HepG2 (cell line): ENCODE results near the gene HTR7. TPM values are rescaled to one million over a fixed set of nuclear protein-coding genes. Genes with fewer than 3 reads are reported as not detected.

ENCODE experiments used
- ATAC-seq: fragments of 200-7000 bp; cut with Tn5 transposase; 3 replicates; pipeline ENCODE4 v1.9.1; 2020; ENCODE audit warnings: mild to moderate bottlenecking, moderate library complexity
- BruUV-seq: library from RNA; stranded (reverse); fragments of 400-500 nt; replicated peaks from 2 replicates; lab custom pipeline; 2021; lab: Mats Ljungman, UMichigan
- CTCF ChIA-PET: fragments of 300-600 bp; formaldehyde crosslinking; extraction: SDS; loops from one replicate; lab custom pipeline; 2021; ENCODE audit warnings: low total read pairs, inconsistent platforms, low intra/inter-chr PET ratio; lab: Yijun Ruan, JAX
- POLR2A ChIA-PET: fragments of 350-600 bp; sonication (Branson Sonifier 250); formaldehyde crosslinking; loops from one replicate; lab custom pipeline; 2020; ENCODE audit warnings: antibody characterized with exemption, inconsistent platforms; lab: Yijun Ruan, JAX
- DNase-seq: peaks from one replicate; pipeline ENCODE4 v3.0.0-alpha.2; 2015; ENCODE audit warnings: low spot score
- FAIRE-seq: peaks from 3 replicates; lab custom pipeline; 2011; peaks lifted over from hg19 to GRCh38; lab: Jason Lieb, UNC
- H2AFZ ChIP-seq: one replicate; pipeline ENCODE4 v1.6.1; 2011; ENCODE audit warnings: low read length, inconsistent platforms
- H3K27ac ChIP-seq: fragments of 300-600 bp; 3 replicates; pipeline ENCODE4 v1.8.0; 2011; ENCODE audit warnings: mixed run types, mild to moderate bottlenecking, mixed read lengths, low read length, inconsistent platforms; ENCODE audit not compliant: insufficient read depth; ENCODE audit errors: extremely low read length
- H3K27me3 ChIP-seq, 2 experiments: fragments of 200-600 bp in 1 of 2; 2 replicates in 1 of 2; 3 replicates in 1 of 2; pipeline versions ENCODE4 v1.6.0 to v1.8.0; 2011; ENCODE audit warnings: low read length in 2 of 2, mild to moderate bottlenecking in 2 of 2, moderate library complexity in 2 of 2, inconsistent platforms in 1 of 2; ENCODE audit not compliant: insufficient read depth in 2 of 2, control insufficient read depth in 1 of 2
- H3K36me3 ChIP-seq, 2 experiments: fragments of 200-600 bp in 1 of 2; replicated peaks in 1 of 2; 2 replicates in 1 of 2; 3 replicates in 1 of 2; pipeline versions ENCODE4 v1.5.1 to v1.8.0; 2011; ENCODE audit warnings: low read length in 2 of 2, inconsistent platforms in 1 of 2; ENCODE audit not compliant: insufficient read depth in 2 of 2, control insufficient read depth in 1 of 2
- H3K4me1 ChIP-seq: 2 replicates; pipeline ENCODE4 v1.5.1; 2012; ENCODE audit warnings: low read length, inconsistent platforms; ENCODE audit not compliant: insufficient read depth
- H3K4me2 ChIP-seq: 2 replicates; pipeline ENCODE4 v1.6.0; 2011; ENCODE audit warnings: low read depth, low read length, inconsistent platforms
- H3K4me3 ChIP-seq, 3 experiments: fragments of 200-600 bp in 1 of 3; sonication (generic), shearing (Covaris generic) in 1 of 3; replicated peaks in 1 of 3; 2 replicates each; pipeline ENCODE4 v1.5.1; 2011 to 2016; ENCODE audit warnings: low read length in 3 of 3, inconsistent platforms in 2 of 3, low read depth in 2 of 3, mild to moderate bottlenecking in 2 of 3, control low read depth in 1 of 3, mixed read lengths in 1 of 3; ENCODE audit not compliant: insufficient read depth in 1 of 3
- H3K79me2 ChIP-seq: one replicate; pipeline ENCODE4 v1.6.1; 2011; ENCODE audit warnings: low read length, inconsistent platforms; ENCODE audit not compliant: insufficient read depth
- H3K9ac ChIP-seq: 2 replicates; pipeline ENCODE4 v1.6.0; 2011; ENCODE audit warnings: mild to moderate bottlenecking, low read depth, low read length, inconsistent platforms; ENCODE audit not compliant: insufficient read depth
- H3K9me3 ChIP-seq: 2 replicates; pipeline ENCODE4 v1.5.1; 2012; ENCODE audit warnings: mild to moderate bottlenecking, low read length
- H4K20me1 ChIP-seq: 2 replicates; pipeline ENCODE4 v1.6.0; 2011; ENCODE audit warnings: inconsistent platforms, mild to moderate bottlenecking, low read length, moderate library complexity; ENCODE audit not compliant: insufficient read depth
- ATF4 ChIP-seq, 2 experiments: fragments of 450-650 bp in 1 of 2; sonication (generic) in 1 of 2; formaldehyde crosslinking; IDR thresholded peaks; 2 replicates each; pipeline versions ENCODE4 v1.5.0 to v1.8.0; 2020 to 2022; ENCODE audit warnings: mild to moderate bottlenecking in 1 of 2, missing genetic modification reagents in 1 of 2
- CSRNP2 ChIP-seq: sonication (generic); formaldehyde crosslinking; conservative IDR thresholded peaks from 2 replicates; pipeline ENCODE4 v1.8.0; 2022; ENCODE audit warnings: low read depth, missing genetic modification reagents
- EHMT2 ChIP-seq: fragments of 200-600 bp; sonication (generic); IDR thresholded peaks from 2 replicates; pipeline ENCODE4 v1.7.0; 2017; ENCODE audit warnings: antibody characterized with exemption, low read depth, low read length, borderline replicate concordance
- ETS1 ChIP-seq: sonication (generic); formaldehyde crosslinking; IDR thresholded peaks from 2 replicates; pipeline ENCODE4 v1.4.0; 2020; ENCODE audit warnings: missing genetic modification reagents
- GMEB1 ChIP-seq: sonication (generic); formaldehyde crosslinking; IDR thresholded peaks from 2 replicates; pipeline ENCODE4 v1.5.1; 2020; ENCODE audit warnings: missing genetic modification reagents, mild to moderate bottlenecking, borderline replicate concordance
- GTF2F1 ChIP-seq: fragments of 150-350 bp; IDR thresholded peaks from 2 replicates; pipeline ENCODE4 v1.6.1; 2014; ENCODE audit warnings: low read length
- PREB ChIP-seq: sonication (generic); formaldehyde crosslinking; IDR thresholded peaks from 2 replicates; pipeline ENCODE4 v1.4.0; 2020; ENCODE audit warnings: missing genetic modification reagents
- SYNCRIP ChIP-seq: fragments of 200-400 bp; formaldehyde crosslinking; IDR thresholded peaks from 2 replicates; pipeline ENCODE4 v1.6.1; 2018; ENCODE audit warnings: mild to moderate bottlenecking, low read depth, low read length; ENCODE audit not compliant: insufficient read depth
- TOE1 ChIP-seq: sonication (generic); formaldehyde crosslinking; IDR thresholded peaks from 2 replicates; pipeline ENCODE4 v1.4.0; 2020; ENCODE audit warnings: mild to moderate bottlenecking, missing genetic modification reagents
- TOPORS ChIP-seq: sonication (generic); formaldehyde crosslinking; IDR thresholded peaks from 2 replicates; pipeline ENCODE4 v1.8.0; 2023; ENCODE audit warnings: mild to moderate bottlenecking, missing genetic modification reagents
- ZBTB3 ChIP-seq: sonication (generic); formaldehyde crosslinking; IDR thresholded peaks from 2 replicates; pipeline ENCODE4 v1.4.0; 2020; ENCODE audit warnings: low read depth, mild to moderate bottlenecking, moderate library complexity, missing genetic modification reagents, borderline replicate concordance
- ZBTB49 ChIP-seq: sonication (generic); formaldehyde crosslinking; IDR thresholded peaks from 2 replicates; pipeline ENCODE4 v1.4.0; 2020; ENCODE audit warnings: missing genetic modification reagents, borderline replicate concordance
- ZNF124 ChIP-seq: sonication (generic); formaldehyde crosslinking; IDR thresholded peaks from 2 replicates; pipeline ENCODE4 v1.4.0; 2020; ENCODE audit warnings: missing genetic modification reagents
- ZNF160 ChIP-seq: sonication (generic); formaldehyde crosslinking; IDR thresholded peaks from 2 replicates; pipeline ENCODE4 v1.8.0; 2022; ENCODE audit warnings: mild to moderate bottlenecking, inconsistent platforms, missing genetic modification reagents
- ZNF251 ChIP-seq: sonication (generic); formaldehyde crosslinking; IDR thresholded peaks from 2 replicates; pipeline ENCODE4 v1.9.0; 2021; ENCODE audit warnings: mild to moderate bottlenecking, missing genetic modification reagents
- ZNF260 ChIP-seq: sonication (generic); formaldehyde crosslinking; IDR thresholded peaks from 2 replicates; pipeline ENCODE4 v1.4.0; 2020; ENCODE audit warnings: missing genetic modification reagents, low read depth, mild to moderate bottlenecking, borderline replicate concordance
- WGBS: methylation state at CpG from one replicate; pipeline ENCODE4 v1.1.6; 2017; ENCODE audit warnings: low lambda C conversion rate; 5-methylcytosine and 5-hydroxymethylcytosine counted together
- in situ Hi-C: cut with HindIII; loops from 2 replicates; pipeline ENCODE4 v1.10.0; 2017; ENCODE audit warnings: low pct_unique_long_range_greater_than_20kb; ENCODE audit not compliant: extremely low pct_ligation_motif_present
- intact Hi-C: fragments of 100-400 bp; cut with micrococcal nuclease; formaldehyde crosslinking; loops from one replicate; pipeline ENCODE4 v1.10.0; 2022; ENCODE audit not compliant: unreplicated experiment
- polyA plus RNA-seq, 8 experiments: library from polyadenylated mRNA; depleted of rRNA in 3 of 8; stranded (reverse) in 7 of 8; unstranded in 1 of 8; fragments of >200 nt; fragmentation: Illumina TruSeq in 4 of 8; extraction: Trizol in 4 of 8; gene quantifications; 2 replicates each; pipeline versions ENCODE4 v1.2.1 to v1.2.3, GENCODE V29; 2011 to 2016; ENCODE audit warnings: low read depth in 4 of 8, missing spikeins in 1 of 8, mixed read lengths in 1 of 8; ENCODE audit not compliant: insufficient read depth in 1 of 8
- total RNA-seq, 5 experiments: library from RNA; depleted of rRNA; stranded (reverse); fragments of >200 nt; fragmentation: Illumina TruSeq; extraction: Trizol; gene quantifications; 2 replicates each; pipeline ENCODE4 v1.2.3, GENCODE V29; 2016; ENCODE audit warnings: low read depth in 1 of 5

HTR7 gene
- total and polyA plus RNA-seq, 2 of the 13 experiments (the other 11 are each of a cell fraction or from before 2014, with no cell fraction given), result 0.04 TPM; not detected in 1

- FAIRE-seq (no peak), DNase-seq (no peak), ATAC-seq (no peak)
- CTCF ChIA-PET, result no interaction called here
- Histone ChIP-seq H3K79me2 (no peaks in the 10 kb centered on the region), H3K4me3 (no peak overlapping the region), H3K4me2 (no peak overlapping the region), H3K9me3 (no peaks in the 10 kb centered on the region), H3K9ac (no peak overlapping the region), H3K4me1 (no peaks in the 10 kb centered on the region), H3K36me3 (no peaks in the 10 kb centered on the region), H2AFZ (no peak overlapping the region), H4K20me1 (no peaks in the 10 kb centered on the region), H3K27ac (no peak overlapping the region), H3K27me3 (no peaks in the 10 kb centered on the region)
- POLR2A ChIA-PET, result no interaction called here
- WGBS, result 18% methylated on average over 3 of the region's 3 CpGs
- BruUV-seq, result no TSS peak
- intact Hi-C loops (no loop called here), in situ Hi-C loops (no loop called here)
- TF ChIP-seq ZBTB3 (CRISPR knock-in tag), result no peak
- no peak for TF ChIP-seq ETS1
- no peak for TF ChIP-seq EHMT2
- TF ChIP-seq GMEB1 (CRISPR knock-in tag), result no peak
- TF ChIP-seq TOE1 (CRISPR knock-in tag), result no peak
- TF ChIP-seq ZNF160 (CRISPR knock-in tag), result no peak
- no peak for TF ChIP-seq TOPORS (CRISPR knock-in tag)
- TF ChIP-seq ZNF251 (CRISPR knock-in tag), result no peak
- TF ChIP-seq ZNF260, result no peak
- no peak for TF ChIP-seq GTF2F1
- TF ChIP-seq SYNCRIP, result no peak
- TF ChIP-seq ZBTB49, result no peak
- no peak for TF ChIP-seq PREB (CRISPR knock-in tag)
- no peak for TF ChIP-seq CSRNP2 (CRISPR knock-in tag)
- no peak for TF ChIP-seq ATF4 (CRISPR knock-in tag; IDR thresholded peaks at IDR 0.05)
- TF ChIP-seq ZNF124 (CRISPR knock-in tag), result no peak
These were observed 58.7 kb downstream of the HTR7 start for GRCh38 chr10:90799172-90799571.
